IPS-11a (cell line): ENCODE data around the gene MYOM3.

Experiments used
- H3K4me3 ChIP-seq: one replicate; pipeline ENCODE4 v1.5.1; 2013; ENCODE audit warnings: low read depth, low read length, control low read depth

MYOM3 gene

DNA sequence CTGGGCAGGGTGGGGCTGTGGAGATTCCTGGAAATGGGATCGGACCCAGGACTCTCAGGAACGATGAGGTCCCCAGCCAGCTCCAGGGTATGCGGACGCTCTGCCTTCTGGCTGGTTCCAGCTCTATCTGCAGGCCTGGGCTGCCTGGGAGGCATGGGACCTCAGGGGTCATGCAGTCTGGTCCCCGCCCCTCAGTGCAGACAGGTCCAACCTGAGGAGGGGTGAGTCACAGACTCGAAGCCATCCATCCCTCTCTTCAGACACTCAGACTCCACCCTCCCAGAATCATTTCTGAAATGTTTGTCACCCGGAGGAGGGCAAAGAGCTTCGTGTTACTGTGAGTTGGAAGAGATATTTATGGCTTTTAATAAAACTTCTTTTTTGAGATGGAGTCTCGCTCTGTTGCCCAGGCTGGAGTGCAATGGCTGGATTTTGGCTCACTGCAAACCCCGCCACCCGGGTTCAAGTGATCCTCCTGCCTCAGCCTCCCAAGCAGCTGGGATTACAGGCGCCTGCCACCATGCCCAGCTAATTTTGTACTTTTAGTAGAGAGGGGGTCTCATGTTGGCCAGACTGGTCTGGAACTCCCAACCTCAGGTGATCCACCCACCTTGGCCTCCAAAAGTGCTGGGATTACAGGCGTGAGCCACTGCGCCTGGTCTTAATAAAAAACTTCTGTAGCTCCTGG lies 5.9 kb upstream of the MYOM3 start:
- no peak overlapping the region for H3K4me3 ChIP-seq

DNA sequence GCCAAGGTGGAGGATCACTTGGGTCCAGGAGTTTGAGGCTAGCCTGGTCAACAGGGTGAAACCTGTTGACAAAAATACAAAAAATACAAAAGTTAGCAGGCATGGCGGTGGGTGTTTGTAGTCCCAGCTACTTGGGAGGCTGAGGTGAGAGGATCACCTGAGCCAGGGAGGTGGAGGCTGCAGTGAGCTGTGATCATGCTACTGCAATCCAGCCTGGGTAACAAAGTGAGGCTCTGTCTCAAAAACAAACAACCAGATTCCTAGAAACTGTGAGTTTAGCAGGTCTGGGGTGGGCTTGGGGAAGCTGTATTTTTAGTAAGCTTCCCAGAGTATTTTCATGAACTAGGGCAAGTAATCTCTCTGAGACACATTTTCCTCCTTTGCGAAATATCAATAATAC lies 5.2 kb upstream of the MYOM3 start:
- H3K4me3 ChIP-seq, result no peak overlapping the region

DNA sequence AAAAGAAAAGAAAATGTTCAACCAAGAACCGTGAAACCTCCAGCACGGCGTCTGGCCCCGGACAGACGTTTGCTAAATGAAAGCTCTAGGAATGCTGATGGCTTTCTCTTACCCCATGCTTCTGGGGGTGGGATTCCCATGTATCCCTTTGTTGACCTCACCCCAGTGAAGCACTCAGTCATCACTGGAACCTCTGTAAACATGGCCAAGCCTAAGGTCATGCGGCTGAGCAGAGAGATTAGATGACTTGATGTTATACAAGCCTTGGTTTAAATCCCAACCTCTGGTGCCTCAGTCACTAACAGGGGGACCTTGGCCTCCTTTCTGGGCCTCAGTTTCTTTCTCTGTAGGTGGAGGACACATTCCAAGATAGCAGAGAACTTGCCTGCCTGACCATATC lies 2.8 kb upstream of the MYOM3 start:
- H3K4me3 ChIP-seq, result no peak overlapping the region

DNA sequence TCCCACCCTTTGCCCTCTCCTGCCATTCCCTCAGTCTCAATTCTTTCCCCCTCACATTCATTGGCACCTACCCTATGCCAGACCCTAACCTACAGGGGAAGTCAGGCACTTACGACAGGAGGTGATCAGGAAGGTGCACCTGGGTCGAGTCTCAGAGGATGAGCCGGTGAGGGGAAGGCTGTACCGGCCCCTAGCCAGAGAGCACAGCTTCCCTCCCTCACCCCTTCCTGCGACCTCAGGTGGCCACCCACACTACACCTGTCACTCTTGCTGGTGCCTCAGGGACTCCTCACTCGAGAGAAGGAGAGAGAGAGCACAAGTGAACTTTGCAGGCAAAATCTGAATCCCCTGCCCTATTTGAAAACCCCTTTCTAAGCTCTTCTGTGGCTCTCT lies 1.7 kb upstream of the MYOM3 start:
- no peak overlapping the region for H3K4me3 ChIP-seq

DNA sequence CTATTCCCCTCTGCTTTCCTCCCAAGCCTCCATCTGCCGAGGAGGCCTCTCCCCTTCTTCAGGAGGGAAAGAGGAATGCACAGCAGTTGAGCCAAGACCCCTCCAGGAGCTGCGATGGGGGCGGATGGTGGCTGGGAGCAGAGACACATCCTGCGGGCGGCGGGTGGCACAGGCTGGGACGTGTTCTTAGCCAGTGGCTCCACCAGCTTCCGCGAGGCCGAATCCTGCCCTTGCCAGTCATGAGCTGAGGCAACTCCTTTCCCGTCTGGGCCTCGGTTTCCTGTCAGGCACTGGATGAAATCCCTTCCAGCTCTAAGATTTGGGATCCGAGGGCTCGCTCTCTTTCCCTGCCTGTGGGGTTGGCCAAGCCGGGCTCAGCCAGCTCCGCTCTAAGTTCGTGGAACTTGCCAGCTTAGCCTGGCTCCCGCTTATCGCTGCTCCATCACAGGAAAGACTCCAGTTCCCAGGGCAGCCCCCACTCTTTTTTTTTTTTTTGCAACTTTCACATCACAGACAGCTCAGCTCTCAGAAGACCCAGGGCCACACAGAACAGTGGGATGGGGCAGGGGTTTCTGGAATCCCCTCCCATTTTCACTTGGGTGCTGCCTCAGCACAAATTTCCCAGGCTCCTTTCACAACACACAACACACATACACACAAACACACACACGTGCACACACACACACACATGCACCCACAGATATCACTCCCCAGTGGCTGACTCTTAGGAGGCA lies 506 bp downstream of the MYOM3 start:
- H3K4me3 ChIP-seq, result no peak overlapping the region

DNA sequence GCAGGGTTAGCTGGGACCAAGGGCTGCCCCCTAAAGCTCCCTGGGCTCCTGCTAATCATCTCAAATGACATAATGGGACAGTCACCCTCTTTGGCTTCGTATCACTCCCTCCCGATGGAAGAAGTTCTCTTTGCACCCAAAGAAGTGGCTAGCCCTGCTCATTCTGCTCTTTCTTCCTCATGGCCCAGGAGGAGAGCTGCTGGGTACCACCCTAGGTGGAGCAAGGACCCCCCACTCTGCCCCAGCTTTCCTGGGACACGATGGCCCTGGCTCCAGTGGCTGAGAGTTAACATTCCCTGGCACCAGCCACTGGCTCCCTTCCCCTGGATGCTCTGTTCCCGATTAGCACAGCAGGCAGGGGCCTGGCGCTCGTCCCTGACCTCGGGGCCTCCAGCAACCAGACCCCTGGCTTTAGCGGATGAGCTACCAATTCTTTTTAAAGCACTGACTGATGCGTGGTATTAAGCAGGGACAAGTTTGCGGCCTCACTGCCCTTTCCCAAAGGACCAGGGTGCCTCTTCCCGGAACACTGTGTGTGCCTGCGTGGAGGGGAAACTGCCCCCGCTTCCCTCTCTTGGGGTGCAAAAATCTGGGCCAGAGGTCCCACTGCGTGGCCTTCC lies 1.2 kb downstream of the MYOM3 start:
- H3K4me3 ChIP-seq, result no peak overlapping the region

DNA sequence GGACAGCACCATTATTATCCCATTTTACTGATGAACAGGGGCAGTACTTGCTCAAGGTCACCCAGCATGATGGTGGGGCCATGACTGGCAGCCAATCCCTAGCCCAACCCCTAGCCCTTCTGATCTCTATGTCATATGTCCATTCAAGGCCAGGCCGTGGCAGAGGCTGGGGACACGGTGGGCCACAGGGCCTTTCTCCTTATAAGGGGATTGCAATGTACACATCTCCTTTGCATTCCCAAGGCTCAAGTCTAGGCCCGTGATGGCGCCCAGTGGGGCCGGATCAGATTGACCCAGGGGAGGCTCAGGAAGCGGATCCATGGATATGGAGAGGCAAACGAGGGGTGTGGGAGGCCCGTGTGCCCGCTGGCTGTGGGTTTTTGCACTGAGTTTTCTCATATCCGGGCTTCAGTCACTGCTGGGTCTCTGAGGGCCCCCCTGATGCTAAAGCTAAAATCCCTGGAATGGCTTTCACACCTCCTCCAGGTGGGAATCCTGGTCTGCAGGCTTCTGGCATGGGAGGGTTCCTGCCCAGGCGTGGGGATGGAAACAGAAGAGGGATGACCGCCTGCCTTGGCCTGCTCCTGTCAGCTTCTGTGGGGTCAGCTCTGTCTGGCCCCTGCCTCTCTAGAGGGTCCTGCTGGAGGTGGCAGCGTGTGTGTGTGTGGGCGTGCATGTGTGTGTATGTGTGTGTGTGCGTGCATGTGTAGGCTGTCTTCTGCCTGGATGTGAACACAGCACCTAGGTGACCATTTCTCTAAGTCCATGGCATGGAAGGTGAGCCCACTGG lies 2.1 kb downstream of the MYOM3 start:
- no peak overlapping the region for H3K4me3 ChIP-seq

DNA sequence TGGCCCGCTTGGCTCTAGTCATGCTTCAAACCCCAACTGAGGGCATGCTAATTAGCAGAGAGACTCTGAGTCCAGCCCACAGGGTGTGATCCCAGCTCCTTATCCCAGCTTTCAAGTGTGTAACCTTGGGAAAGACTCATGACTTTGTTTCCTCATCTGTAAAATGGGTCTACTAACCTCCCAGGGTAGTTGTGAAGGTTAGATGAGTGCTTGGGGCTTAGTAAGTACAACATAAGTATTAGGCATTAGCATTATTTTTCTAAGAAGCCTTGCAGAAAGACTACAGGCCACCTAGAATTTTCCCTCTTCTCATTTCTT lies 2.8 kb downstream of the MYOM3 start:
- no peak overlapping the region for H3K4me3 ChIP-seq

DNA sequence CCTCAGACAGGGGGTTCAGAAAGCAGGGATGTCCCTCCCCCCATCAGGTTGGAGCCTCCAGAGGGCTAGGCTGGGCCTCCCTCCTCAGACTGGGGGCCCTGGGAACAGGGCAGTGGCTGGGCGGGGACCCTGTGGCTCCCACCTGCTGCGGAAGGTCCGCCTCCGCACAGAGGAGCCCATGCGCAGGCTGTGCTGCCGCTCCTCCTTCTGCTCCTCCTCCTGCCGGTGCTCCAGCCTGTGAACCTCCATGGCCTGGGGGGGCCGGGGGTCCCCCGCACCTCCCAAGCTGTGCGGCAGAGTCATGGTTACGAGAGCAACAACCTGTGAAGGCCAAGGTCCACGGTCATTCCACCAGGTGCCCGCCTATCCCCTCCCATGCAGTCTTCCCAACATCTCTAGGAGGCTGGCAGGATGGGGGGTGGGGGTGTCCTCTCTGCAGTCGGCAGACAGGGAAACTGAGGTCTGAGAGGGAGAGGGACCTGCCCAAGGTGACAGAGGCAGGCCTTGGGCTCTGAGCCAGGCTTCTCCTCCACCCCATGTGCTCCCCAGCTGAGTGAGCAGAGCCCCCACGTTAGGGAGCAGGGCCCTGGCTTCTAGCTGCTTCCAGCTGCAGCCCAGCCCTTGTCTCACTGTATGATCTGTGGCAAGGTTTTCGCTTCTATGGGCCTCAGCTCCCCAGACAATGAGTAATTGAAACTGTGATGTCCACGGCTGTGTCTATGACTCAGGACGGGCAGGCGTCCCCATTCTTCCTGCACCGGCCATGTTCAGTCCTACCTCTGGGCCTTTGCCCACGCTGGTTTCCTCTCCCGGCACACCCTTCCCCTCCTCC lies 3.4 kb downstream of the MYOM3 start:
- no peak overlapping the region for H3K4me3 ChIP-seq

DNA sequence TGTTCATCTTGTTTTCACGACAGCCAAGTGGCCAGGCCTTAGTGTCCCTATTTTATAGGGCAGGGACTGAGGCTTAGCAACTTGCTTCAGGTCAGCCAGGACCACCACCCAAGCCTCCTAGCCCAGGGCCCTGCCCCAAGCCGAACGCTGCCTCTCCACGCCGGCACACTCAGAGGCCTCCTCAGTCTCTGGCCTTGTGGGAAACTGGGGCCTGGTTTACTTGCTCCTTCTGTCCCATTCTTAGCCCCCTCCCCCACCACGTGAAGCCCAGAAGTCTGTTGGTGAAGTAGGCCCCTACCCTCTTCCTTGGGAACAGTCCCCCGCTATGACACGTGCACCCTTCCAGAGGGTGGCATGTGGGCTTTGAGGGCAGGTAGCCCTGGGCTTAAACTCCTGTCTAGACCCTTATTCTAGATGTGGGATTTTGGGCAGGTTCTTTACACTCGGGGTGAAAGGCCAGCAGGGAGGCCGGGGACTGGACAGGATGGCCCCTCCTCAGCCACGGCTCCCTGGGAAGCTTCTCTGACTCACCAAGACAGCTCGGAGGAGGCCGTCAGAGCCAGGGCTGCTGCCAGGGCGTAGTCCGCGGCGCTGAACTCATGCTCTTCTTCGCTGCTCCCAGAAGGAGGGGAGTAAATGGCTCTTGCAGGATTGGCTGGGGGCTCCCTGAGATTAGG lies 4.3 kb downstream of the MYOM3 start:
- no peak overlapping the region for H3K4me3 ChIP-seq

DNA sequence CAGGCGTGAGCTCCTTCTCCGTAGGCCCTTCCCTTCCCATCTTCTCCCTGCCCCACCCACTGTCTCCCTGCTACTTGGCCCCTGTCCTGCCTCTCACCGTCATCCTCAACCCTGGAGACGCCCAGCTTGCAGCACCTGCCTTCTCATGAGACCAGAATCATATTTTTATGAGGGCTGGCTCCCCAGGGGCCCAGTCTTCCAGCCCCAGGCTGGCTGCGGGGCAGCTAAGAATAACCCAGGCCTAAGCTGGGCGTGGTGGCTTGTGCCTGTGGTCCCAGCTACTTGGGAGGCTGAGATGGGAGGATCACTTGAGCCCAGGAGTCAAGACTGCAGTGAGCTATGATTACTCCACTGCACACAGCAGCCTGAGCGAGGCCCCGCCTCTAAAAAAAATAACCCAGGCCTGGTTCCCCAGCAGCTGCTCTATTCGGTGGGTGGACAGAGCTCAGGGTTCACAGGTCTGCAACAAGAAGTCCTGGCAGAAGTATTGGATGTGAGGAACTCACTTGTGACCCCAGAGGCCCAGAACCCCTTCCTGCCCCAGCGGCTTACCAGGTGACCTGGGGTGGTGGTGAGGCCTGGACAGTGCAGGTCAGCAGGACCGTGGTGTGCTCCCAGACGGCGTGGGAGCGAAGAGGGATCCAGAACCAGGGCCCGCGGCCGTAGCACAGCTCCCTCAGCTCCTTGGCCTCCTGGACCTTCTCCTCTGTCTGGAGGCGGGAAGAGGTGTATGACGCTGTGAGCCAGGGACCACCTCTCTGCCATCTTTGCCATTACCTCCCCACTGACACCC lies 6.4 kb downstream of the MYOM3 start:
- no peak overlapping the region for H3K4me3 ChIP-seq

DNA sequence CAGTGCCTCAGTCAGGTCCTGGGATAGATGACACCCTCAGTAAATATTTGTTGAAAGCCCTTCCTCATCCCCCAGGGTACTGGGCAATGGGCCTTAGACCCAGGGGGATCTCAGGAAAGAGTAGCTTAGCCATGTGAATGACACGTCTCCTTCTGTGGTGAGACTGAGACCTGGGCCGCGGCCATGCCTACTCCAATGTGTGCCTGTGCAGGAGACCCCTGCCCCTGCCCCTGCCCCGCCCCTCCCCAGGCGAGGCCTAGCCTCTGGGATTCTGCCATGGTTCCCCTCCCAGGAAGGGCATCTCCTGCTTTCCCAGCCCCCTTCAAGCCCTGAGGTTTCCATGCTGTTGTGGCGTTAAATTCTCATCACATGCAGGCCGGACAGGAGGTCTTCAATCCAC lies 7.1 kb downstream of the MYOM3 start:
- no peak overlapping the region for H3K4me3 ChIP-seq

DNA sequence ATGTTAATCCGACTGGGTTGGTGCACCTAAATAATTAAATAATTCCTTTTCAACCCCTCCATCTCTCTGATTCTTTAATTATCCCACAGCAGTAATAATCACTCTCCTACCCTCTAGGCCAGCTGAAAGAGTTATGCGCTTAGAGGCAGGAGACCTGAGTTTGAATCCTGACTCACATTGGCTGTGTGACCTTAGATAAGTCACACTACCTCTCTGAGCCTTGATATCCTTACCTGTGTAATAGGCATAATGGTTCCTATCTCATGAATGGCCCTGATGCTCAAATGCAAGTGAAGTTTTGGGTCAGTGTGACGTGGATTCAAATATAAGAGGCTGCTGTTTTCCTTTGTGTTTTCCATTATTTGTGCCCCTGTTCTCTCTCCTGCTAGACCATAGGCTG lies 8.1 kb downstream of the MYOM3 start:
- no peak overlapping the region for H3K4me3 ChIP-seq

DNA sequence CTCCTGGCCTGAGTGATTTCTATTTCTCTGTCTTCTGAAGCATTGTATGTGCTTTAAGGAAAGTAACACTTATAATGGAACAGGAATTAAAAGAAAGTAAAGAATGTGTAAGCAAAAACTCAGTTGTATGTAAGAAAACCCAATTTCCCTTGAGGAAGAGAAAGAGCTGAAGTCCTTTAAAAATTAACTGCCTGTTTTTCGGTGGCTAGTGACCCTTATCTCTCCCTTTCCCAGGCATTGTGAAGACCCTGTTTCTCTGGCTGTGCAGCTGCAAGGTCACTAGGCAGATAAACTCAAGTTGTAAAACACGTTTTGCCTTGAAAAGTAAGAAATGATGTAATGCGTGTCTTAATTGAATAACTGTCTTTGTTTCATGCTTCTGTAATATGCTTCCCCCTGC lies 8.5 kb downstream of the MYOM3 start:
- no peak overlapping the region for H3K4me3 ChIP-seq

DNA sequence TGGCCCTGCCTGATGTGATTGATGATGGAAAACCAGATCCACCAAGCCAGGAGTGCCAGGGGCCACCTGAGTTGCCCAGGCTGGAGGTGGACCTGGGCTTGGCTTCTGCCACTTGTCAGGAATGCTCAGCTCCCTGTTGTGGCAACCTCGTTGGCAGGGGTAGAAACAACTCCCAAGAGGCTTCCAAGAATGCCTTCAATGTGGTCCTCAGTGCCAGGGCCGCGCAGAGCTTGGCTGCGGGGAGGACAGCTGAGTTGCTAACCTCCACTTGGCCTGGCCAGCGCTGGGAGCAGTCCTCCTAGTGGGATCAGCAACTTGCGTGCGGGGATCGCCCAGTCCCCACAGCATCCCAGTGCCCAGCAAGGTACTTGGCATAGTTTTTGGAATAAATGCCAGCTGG lies 9.0 kb downstream of the MYOM3 start:
- no peak overlapping the region for H3K4me3 ChIP-seq

DNA sequence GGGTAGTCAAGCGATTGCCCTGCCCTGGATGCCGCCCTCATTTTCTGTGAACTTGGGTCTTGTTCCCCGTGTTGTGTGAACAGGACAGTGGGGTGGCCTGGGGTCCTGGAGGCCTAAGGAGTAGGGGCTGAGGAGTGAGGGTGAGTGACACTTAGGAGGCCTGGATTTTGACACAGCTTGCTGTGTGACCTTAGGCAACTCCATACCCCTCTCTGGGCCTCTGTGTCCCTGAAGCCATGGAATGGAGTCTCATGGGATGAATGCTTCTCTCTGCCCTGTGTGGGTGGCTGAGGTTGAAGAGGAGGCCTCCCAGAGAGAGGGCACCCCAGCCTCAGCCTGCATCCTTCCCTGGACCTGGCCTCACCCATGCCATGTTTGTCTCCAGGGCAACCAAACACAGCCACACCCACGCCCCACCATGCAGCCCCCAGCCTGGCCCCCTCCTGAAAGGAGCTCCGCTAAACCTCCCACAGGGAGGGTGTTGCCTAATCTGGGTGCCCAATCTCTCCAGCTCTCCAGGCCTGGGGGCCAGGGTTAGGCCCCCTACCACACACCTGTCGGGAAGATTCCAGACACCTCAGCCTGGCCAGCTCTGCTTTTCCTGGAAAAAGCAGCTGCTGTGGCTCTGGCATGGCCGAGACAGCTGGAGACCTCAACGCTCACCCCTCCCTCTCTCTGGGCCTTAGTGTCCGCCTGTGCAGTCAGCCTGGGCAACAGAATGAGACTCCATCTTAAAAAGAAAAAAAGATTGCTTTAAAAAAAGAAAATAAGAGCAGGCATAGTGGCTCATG lies 9.9 kb downstream of the MYOM3 start:
- no peak overlapping the region for H3K4me3 ChIP-seq

DNA sequence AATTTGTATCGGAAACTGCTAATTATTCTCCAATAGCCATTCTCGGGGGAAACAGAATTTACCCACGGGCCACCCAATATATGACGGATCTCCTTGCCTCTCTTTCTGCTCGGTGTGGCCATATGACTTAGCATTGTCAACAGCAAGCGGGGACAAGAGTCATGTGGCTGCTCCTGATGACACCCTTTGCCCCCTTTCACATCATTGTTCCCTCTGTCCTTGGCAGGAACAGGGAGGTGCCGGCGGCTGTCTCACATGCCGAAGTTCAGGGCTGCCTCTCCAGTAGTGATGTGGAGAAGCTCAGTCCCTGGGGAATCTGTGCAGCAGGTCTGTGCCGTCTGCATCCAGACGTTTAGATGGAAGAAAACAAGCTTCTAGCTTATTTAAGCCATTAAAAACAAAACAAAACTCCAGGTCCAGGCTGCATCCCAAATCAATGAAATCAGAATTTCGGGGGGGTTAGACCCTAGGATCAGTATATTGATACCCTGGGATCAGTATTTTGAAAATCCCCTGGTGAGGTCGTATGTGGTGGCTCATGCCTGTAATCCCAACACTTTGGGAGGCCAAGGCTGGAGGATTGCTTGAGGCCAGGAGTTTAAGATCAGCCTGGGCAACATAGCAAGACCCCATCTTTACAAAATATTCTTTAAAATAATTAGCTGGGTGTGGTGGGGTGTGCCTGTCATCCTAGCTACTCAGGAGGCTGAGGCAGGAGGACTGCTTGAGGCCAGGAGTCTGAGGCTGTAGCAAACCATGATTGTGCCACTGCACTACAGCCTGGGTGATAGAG lies 10.8 kb downstream of the MYOM3 start:
- no peak overlapping the region for H3K4me3 ChIP-seq
